Hepatocyte (in vitro differentiated cells): ENCODE results near the gene ARHGEF25. TPM values are rescaled to one million over a fixed set of nuclear protein-coding genes. Genes with fewer than 3 reads are reported as not detected.

Experiments used
- DNase-seq: peaks from one replicate; pipeline ENCODE4 v3.0.0-alpha.2; 2016; ENCODE audit warnings: low spot score
- H2AFZ ChIP-seq: fragments of 200-600 bp; sonication (generic); 2 replicates; pipeline ENCODE4 v1.6.0; 2016; ENCODE audit warnings: antibody characterized with exemption, mild to moderate bottlenecking
- H3K27ac ChIP-seq: fragments of 200-600 bp; sonication (generic); 2 replicates; pipeline ENCODE4 v1.5.1; 2016; ENCODE audit warnings: mild to moderate bottlenecking
- H3K27me3 ChIP-seq: fragments of 200-600 bp; sonication (generic); 2 replicates; pipeline ENCODE4 v1.6.1; 2016
- H3K36me3 ChIP-seq: fragments of 200-600 bp; sonication (generic); replicated peaks from 2 replicates; pipeline ENCODE4 v1.5.1; 2016; ENCODE audit warnings: low read depth; ENCODE audit not compliant: insufficient read depth
- H3K4me1 ChIP-seq: fragments of 200-600 bp; sonication (generic); 2 replicates; pipeline ENCODE4 v1.5.1; 2016; ENCODE audit warnings: mild to moderate bottlenecking, moderate library complexity; ENCODE audit not compliant: insufficient read depth
- H3K4me2 ChIP-seq: fragments of 200-600 bp; sonication (generic); 2 replicates; pipeline ENCODE4 v1.6.0; 2016
- H3K4me3 ChIP-seq: fragments of 200-600 bp; sonication (generic); 2 replicates; pipeline ENCODE4 v1.5.1; 2016; ENCODE audit warnings: mild to moderate bottlenecking
- H3K79me2 ChIP-seq: fragments of 200-600 bp; sonication (generic); 2 replicates; pipeline ENCODE4 v1.6.0; 2017; ENCODE audit warnings: mild to moderate bottlenecking
- H3K9me2 ChIP-seq: fragments of 200-600 bp; sonication (generic); replicated peaks from 2 replicates; pipeline ENCODE4 v1.6.0; 2017; ENCODE audit warnings: mild to moderate bottlenecking; ENCODE audit not compliant: insufficient read depth
- H3K9me3 ChIP-seq: fragments of 200-600 bp; sonication (generic); 2 replicates; pipeline ENCODE4 v1.5.1; 2016; ENCODE audit warnings: low read depth, mild to moderate bottlenecking
- H4K20me1 ChIP-seq: fragments of 200-600 bp; sonication (generic); 2 replicates; pipeline ENCODE4 v1.6.0; 2016; ENCODE audit warnings: mild to moderate bottlenecking; ENCODE audit not compliant: insufficient read depth, poor library complexity, severe bottlenecking
- CTCF ChIP-seq: fragments of 200-600 bp; sonication (generic); IDR thresholded peaks from 2 replicates; pipeline ENCODE4 v1.5.1; 2016; ENCODE audit warnings: antibody characterized with exemption, mild to moderate bottlenecking; ENCODE audit not compliant: poor library complexity
- EZH2 ChIP-seq: fragments of 200-600 bp; sonication (generic); IDR thresholded peaks from 2 replicates; pipeline ENCODE4 v1.6.1; 2016; ENCODE audit warnings: antibody characterized with exemption, mild to moderate bottlenecking, borderline replicate concordance
- EZH2phosphoT487 ChIP-seq: fragments of 200-600 bp; sonication (generic); IDR thresholded peaks from one replicate; pipeline ENCODE4 v1.6.1; 2018; ENCODE audit warnings: antibody characterized with exemption, mild to moderate bottlenecking, low read depth, moderate library complexity; ENCODE audit not compliant: unreplicated experiment, severe bottlenecking
- WGBS: methylation state at CpG from one replicate; pipeline ENCODE4 v1.1.6; 2016; ENCODE audit warnings: low lambda C conversion rate; ENCODE audit errors: missing lambda C conversion rate; 5-methylcytosine and 5-hydroxymethylcytosine counted together
- polyA plus RNA-seq: library from polyadenylated mRNA; unstranded; fragments of >200 nt; fragmentation: Nextera tagmentation; extraction: Ambion mirVana; gene quantifications from 2 replicates; pipeline ENCODE4 v1.2.1, GENCODE V29; 2016
- total RNA-seq: library from RNA; depleted of rRNA; stranded (reverse); fragments of >200 nt; gene quantifications from 2 replicates; pipeline ENCODE4 v1.2.3, GENCODE V29; 2014

The ARHGEF25 gene
- total RNA-seq: 9.0 and 12.6 TPM in 2 replicates
- polyA plus RNA-seq: 0.29 and 1.3 TPM in 2 replicates

DNA sequence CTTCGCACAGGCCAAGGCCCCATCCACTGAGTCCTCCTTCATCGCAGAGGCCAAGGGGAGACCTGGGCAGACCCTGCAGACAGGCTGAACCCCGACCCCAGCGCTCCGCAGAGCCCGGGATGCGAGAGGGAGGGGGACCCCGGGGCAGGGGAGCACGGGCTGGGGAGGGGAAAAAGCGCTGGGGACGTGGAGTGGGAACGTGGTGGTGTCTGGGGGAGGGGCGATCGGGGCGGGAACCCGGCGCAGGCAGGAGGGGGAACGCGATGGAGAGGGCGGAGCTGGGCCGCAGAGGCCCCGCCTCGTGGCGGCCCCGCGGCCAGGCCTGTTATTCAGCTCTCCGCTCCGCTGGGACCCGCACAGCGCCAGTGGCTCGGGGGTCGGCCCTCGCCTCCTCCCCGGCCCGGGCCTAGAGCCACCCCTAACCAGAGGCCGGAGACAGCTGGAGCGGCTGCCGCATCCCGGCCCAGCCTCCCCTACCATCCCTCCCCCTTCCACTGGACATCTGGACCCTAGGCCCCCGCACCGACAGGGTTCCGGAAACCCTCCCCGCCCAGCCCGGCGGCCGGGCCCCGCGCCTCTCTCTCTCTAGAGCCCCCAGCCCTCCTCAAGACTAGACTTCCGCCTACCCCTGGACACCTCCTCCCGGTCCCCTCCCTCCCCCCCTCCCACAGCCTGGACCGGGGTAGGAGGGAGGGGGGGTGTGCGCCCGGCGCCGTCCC lies at the start of gene ARHGEF25:
Gene ARHGEF25, plus strand, starts transcription at position 328 of the 719 bp plus-strand sequence. CDS start 460 bp downstream, outside the sequence.
- no peaks in the 10 kb centered on the region for H3K36me3 ChIP-seq
- peak within 1 kb of the TSS; percentile 94 for H2AFZ ChIP-seq
- TF ChIP-seq CTCF (no peak), EZH2phosphoT487 (no peak), EZH2 (no peak)
- H3K4me3 ChIP-seq: peak within 1 kb of the TSS; percentile 57
- H3K9me2 ChIP-seq: no peaks in the 10 kb centered on the region
- peak within 1 kb of the TSS; percentile 94 for H3K4me2 ChIP-seq
- H3K79me2 ChIP-seq: no peaks in the 10 kb centered on the region
- no peaks in the 10 kb centered on the region for H4K20me1 ChIP-seq
- H3K9me3 ChIP-seq: no peaks in the 10 kb centered on the region
- WGBS: 5% methylated on average over 7 of the region's 55 CpGs
- peaks cover 52% of the 10 kb centered on the region for H3K27me3 ChIP-seq
- peak within 1 kb of the TSS; percentile 57 for H3K27ac ChIP-seq
- peak; percentile 78 for DNase-seq
- H3K4me1 ChIP-seq: peaks cover 13% of the 10 kb centered on the region

- no peaks in the 10 kb centered on the region for H3K4me1 ChIP-seq
- H3K9me3 ChIP-seq: no peaks in the 10 kb centered on the region
- H2AFZ ChIP-seq: no peak overlapping the region
- H3K27me3 ChIP-seq: peaks cover 3% of the 10 kb centered on the region
- 69% methylated on average over 4 of the region's 4 CpGs for WGBS
- no peak overlapping the region for H3K4me3 ChIP-seq
- no peaks in the 10 kb centered on the region for H4K20me1 ChIP-seq
- H3K9me2 ChIP-seq: no peaks in the 10 kb centered on the region
- no peaks in the 10 kb centered on the region for H3K36me3 ChIP-seq
- no peak for TF ChIP-seq CTCF
- TF ChIP-seq EZH2: no peak
- TF ChIP-seq EZH2phosphoT487: no peak
- H3K4me2 ChIP-seq: no peak overlapping the region
- DNase-seq: no peak
- no peak overlapping the region for H3K27ac ChIP-seq
- no peaks in the 10 kb centered on the region for H3K79me2 ChIP-seq
Measured at GRCh38 chr12:57563358-57563757, 47.9 kb upstream of the ARHGEF25 start.

DNA sequence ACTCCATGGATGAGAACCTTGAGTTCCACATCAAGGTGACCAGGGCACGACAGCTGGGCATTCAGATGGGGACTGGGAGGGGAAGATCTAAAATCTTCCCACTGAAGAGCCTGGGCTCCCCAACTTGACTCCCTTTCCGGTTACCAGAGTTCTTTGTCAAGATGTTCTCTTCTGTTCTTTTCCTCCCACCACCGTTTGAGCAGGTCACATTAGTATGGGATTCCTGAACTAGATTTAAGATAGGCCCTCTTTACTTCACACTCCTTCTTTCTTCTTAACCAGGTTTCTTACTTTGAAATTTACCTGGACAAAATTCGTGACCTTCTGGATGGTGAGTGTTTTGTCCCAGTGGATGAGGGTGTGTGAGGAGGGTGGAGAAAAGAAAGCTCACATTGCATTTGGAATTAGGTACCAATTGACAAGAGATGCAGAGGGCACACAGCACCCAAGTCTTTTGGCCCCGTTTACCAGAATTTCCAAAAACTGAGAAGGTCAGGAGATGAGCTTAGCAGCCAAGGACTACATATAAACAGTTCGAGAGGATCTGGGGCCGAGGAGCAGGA lies 47.0 kb upstream of the ARHGEF25 start:
- TF ChIP-seq EZH2phosphoT487 (no peak), CTCF (no peak), EZH2 (no peak)
- Histone ChIP-seq H2AFZ (no peak overlapping the region), H3K9me3 (no peaks in the 10 kb centered on the region), H3K27me3 (peaks cover 3% of the 10 kb centered on the region), H3K79me2 (no peaks in the 10 kb centered on the region), H3K9me2 (no peaks in the 10 kb centered on the region), H3K4me3 (no peak overlapping the region), H3K4me1 (no peaks in the 10 kb centered on the region), H3K4me2 (no peak overlapping the region), H3K27ac (no peak overlapping the region), H3K36me3 (no peaks in the 10 kb centered on the region), H4K20me1 (no peaks in the 10 kb centered on the region)
- 90% methylated on average over 7 of the region's 7 CpGs for WGBS
- DNase-seq: no peak
